NCI-H2081 (cell line): ENCODE results near the gene SBF2.

ENCODE experiments used
- DNase-seq, 2 experiments: peaks; one replicate each; lab custom pipeline; 2025; lab: John Stamatoyannopoulos, UW

The SBF2 gene

GRCh38 chr11:10302359-10302743 is 8.3 kb upstream of the SBF2 start:
- peak in 1 of 2 experiments; percentile 30 for DNase-seq

- DNase-seq, result no peak
Observed at GRCh38 chr11:10301656-10302358, 7.8 kb upstream of the SBF2 start.

- DNase-seq, result no peak
Observed at GRCh38 chr11:10298342-10298741, 4.3 kb upstream of the SBF2 start.

- DNase-seq, result no peak
Observed at GRCh38 chr11:10295064-10295901, 1.3 kb upstream of the SBF2 start.

GRCh38 chr11:10294290-10294953 is 403 bp upstream of the SBF2 start:
- DNase-seq, result peak in 1 of 2 experiments; percentile 36

- DNase-seq, result no peak
Observed at GRCh38 chr11:10291801-10292638, 2.0 kb downstream of the SBF2 start.

- no peak for DNase-seq
Observed at GRCh38 chr11:10289765-10290380, 4.1 kb downstream of the SBF2 start.

- no peak for DNase-seq
Observed at GRCh38 chr11:10288881-10289764, 4.9 kb downstream of the SBF2 start.

- no peak for DNase-seq
Observed at GRCh38 chr11:10287766-10288715, 6.0 kb downstream of the SBF2 start.

- DNase-seq, result no peak
Observed at GRCh38 chr11:10287140-10287539, 6.9 kb downstream of the SBF2 start.

- no peak for DNase-seq
Observed at GRCh38 chr11:10285148-10285802, 8.7 kb downstream of the SBF2 start.

- no peak for DNase-seq
Observed at GRCh38 chr11:10283991-10284390, 10.0 kb downstream of the SBF2 start.

GRCh38 chr11:10282117-10282516 is 11.9 kb downstream of the SBF2 start:
- DNase-seq, result no peak

- DNase-seq, result no peak
Observed at GRCh38 chr11:10275714-10276113, 18.3 kb downstream of the SBF2 start.

- DNase-seq, result no peak
Observed at GRCh38 chr11:10274726-10275125, 19.3 kb downstream of the SBF2 start.

- DNase-seq, result no peak
Observed at GRCh38 chr11:10273738-10274137, 20.3 kb downstream of the SBF2 start.

- no peak for DNase-seq
Observed at GRCh38 chr11:10272132-10272531, 21.9 kb downstream of the SBF2 start.

GRCh38 chr11:10268746-10269488 is 25.1 kb downstream of the SBF2 start:
- no peak for DNase-seq
